ENCODE results near the gene CSTF1. TPM values are rescaled to one million over a fixed set of nuclear protein-coding genes. Genes with fewer than 3 reads are reported as not detected.

Gene CSTF1
- 93.5 and 101 TPM in 2 replicates for total RNA-seq (2014; rRNA removed; shearing (Covaris generic))

DNA sequence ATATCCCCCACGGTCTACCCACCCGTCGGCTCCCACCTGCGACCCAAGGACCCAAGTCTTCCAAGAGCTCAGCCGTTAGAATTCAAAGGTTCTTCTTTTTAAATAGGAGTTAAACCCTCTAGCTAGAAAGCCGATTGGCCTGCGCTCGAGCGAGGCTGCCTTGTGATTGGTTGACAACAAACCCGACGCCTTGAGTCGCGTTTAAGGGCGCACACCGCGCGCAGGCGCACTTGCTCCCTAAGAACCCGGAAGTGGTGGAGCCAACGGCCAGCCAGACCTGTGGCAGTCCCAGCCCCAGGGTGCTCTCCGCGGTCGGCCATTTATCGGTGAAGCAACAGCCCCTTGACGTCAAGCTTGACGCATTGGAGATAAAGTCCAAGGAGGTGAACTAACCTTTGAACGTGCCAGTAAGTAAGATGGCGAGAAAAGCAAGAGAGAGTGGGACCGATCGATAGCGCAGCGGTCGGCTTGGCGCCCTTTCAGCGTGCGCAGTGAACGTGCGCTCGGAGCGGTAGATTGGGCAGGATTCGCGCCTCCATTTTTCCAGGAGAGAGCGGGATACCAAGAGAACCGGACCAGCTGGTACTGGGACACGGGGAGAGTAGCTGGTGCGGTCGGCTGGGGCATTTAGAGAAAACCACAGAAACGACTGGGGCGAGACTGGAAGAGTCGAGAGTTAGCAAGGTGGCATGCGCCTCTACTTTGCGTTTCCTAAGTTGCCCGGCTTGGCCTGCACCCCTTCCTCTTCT lies at the start of gene CSTF1, which contains the start of gene AURKA:
Gene CSTF1, plus strand, starts transcription at position 514 of the 749 bp plus-strand sequence. CDS start 2,908 bp downstream, outside the sequence.
Gene AURKA, minus strand, starts transcription at position 84 of the 749 bp plus-strand sequence. CDS start 4,018 bp downstream, outside the sequence.
- DNase-seq (ENCODE audit: low read depth): peak; percentile 100

DNA sequence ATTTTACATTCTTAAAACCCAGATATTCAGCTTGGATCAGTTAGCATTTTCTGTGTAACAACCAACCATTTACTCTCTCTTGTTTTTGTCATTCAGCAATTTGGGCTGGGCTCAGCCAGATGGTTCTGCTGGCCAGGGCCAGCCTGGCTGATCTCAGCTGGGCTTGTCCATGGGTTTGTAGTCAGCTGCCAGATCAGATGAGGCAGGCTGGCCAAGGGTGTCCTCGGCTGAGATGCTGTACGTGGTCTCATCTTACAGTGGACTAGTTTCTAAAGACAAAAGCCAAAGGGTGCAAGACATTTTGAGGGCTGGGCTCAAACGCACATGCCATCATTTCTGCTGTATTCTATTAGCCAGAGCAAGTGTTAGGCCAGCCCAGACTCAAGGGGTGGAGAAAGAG lies 49.7 kb upstream of the CSTF1 start:
- DNase-seq (ENCODE audit: low read depth): no peak

DNA sequence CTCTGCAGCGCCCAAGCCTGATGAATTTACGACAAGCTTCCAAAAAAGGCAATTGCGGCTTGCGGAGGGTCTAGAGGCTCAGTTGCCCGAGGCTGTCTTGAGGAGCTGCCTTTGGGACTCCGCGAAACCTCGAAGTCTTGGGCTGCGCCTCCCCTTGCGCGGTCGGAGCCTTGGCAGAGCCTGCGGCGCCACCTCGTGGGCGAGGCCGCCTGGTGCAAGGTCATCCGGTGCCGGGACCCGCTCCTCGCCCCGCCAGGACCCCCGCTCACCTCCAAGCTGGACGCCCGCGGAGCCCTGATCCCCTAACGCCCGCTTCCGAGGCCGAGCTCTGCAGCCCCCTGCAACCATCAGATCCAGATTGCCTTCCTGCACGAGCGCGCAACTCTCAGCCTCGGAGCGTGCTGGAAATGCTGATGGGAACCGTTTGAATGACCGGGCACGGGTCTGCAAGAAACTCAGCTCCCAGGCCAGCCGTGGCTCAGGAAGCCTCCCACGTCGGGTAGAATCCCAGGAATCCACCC lies 48.5 kb upstream of the CSTF1 start:
- DNase-seq (ENCODE audit: low read depth): peak; percentile 57

DNA sequence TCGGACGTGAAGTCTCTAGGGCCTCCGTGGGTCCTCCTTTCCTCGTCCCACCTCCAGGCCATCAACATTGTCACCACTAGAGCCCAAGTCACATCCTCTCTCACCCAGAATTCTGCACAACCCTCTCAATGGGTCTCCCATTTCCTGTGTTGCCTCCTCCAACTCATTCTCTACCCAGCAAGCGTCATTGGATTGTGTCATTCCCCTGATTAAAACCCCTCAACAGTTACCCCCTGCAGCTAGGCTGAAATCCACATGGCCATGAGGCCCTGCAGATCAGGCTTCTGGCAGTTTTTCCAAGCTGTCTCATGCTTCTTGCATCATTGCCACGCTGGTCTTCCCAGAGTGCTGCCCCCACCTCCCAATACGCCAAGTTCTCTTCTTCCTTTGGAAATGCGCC lies 46.5 kb upstream of the CSTF1 start:
- no peak for DNase-seq (ENCODE audit: low read depth)

DNA sequence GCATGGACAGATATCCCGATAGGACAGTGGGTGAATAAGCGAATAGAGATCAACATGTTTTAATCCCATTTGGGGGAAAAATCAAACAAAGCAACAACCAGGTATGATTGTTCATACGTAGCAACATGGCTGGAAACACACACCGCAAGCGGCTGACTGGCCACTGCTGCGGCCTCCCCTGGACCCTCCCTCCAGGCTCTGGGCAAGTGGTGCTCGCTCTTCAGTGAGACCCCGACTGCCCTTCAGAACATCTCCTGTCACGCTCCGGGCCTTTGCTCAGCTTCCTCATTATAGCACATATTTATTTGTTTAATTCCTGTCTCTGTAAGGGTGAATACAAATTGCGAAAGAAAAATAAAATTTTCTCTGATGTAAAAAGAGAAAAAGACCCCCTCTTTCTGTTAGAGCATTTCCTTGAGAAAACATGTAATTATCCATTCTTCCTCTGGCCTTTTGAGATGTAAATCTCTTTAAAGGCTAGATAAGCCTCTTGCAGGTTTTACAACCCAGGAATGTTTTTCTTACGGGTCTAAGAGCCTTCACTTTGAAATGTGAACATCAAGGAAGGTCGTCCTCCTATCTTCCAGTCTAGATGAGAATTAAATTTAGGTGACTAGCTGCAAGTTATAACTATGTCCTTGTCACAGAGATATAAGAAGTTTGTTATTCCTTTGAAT lies 44.7 kb upstream of the CSTF1 start:
- no peak for DNase-seq (ENCODE audit: low read depth)

DNA sequence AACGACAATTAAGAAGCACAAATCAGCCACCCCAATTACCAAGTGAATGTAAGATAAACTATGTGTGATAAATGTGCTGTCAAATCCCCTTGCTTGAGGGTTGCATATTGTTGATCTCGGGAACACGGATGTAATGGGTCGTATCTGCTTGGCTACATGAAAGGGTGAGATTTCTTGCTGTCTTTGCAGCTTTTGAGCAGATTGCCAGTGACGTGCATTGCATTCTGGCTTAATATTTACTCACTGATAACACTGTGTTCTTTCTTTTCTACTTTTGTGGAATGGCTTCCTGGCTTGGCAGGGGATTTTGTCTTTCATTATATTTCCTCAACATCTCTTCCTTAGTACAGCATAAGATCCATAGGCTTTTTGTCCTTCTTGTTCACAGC lies 44.1 kb upstream of the CSTF1 start:
- DNase-seq (ENCODE audit: low read depth): no peak

DNA sequence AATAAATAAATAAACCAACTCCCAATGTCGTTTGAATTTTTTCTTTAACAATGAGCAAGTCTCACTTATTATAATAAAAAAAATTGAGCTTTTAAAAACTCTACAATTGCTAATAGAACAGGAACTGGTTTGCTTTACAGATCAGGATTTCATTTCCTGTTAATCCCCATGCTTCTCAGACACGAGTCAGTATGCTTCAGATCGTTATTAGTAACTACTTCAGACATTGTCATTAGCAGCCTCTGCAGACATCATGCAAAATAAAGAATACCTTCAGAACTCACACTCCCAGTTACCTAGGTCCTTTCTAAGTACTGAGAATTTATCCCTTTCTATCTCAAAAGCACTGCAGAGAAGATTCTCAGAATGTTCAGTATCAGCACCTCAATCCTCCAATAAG lies 43.7 kb upstream of the CSTF1 start:
- DNase-seq (ENCODE audit: low read depth): no peak

DNA sequence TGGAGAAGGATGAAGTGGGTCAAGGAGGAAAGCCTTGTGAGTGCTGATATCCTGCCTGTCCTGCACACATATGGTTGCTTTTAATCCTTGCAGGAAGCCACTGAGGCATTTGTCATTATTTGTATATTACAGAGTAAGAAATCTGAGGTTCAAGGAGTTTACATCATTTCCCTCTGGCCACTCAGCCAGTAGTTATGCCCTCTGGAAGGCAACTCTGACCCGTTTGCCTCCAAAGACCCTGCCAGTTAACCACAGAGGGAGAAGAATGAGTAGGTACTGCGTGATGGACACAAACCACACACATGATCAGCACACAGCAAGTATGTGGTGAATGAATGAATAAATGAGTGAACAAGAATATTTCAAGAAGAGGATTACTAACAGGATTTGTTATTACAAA lies 41.6 kb upstream of the CSTF1 start:
- peak; percentile 83 for DNase-seq (ENCODE audit: low read depth)

DNA sequence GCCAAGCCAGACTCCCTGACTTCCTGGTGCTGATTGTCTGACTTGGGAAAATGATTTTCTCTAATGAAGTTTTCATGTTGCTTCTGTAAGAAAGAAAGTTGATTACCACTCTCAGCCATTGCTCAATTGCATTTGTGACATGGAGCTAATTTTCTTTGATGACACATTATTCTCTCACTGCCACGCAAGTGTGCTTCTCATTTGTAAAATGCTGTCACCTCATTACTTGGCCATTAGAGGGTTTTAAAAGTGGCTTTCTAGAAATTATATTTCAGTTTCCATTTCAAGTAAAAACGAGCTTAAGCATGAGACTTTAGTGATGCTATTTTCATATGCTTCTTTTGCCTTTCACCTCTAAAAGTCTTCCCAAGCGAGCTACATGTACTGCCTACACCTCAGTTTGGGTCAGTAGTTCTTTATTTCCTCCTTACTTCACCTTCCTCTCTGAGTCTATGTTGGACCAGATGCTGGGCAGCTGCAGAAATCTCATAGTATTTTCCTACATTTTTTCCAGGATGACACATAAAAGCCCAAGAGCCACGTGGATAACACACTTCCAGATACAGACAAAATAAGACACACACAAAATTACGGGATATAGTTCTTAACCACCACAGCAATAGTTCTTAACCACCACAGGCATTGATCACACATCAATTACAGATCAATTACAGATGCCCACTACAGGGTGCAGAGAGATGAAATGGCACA lies 39.9 kb upstream of the CSTF1 start:
- no peak for DNase-seq (ENCODE audit: low read depth)

DNA sequence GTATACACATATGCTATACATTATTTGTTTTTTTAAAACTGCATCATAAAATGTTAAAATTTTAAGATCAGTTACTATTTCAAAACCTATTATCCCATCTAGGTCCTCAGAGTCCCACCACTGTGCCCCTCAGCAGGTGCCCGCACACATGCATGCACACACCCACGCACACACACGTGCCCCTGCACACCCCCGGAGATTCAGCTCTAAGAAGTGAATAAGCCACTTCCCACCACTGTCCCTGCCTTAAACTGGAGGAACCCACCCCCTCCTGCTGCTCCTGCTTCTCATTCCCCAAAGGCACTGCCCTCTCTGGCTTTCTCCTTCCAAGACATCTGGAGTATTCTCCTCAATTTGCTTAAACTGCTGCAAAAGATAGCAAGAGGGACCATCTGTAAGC lies 39.1 kb upstream of the CSTF1 start:
- no peak for DNase-seq (ENCODE audit: low read depth)

DNA sequence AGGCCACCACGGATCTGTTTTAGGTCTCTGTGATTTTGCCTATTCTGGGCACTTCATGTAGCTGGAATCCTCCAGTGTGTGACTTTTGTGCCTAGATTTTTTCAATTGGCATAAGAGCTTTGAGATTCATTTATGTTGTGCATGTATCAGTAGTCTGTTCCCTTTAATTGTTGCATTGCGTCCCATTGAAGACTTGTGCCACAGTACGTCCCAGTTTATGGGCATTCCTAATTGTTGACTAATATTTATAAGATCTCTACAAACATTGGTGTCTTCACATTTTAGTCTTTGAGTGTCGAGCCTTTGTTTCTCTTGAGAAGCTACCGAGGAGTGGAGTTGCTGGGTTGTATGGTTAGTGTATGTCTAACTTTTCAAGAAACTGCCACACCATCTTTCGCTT lies 34.4 kb upstream of the CSTF1 start:
- peak; percentile 77 for DNase-seq (ENCODE audit: low read depth)

DNA sequence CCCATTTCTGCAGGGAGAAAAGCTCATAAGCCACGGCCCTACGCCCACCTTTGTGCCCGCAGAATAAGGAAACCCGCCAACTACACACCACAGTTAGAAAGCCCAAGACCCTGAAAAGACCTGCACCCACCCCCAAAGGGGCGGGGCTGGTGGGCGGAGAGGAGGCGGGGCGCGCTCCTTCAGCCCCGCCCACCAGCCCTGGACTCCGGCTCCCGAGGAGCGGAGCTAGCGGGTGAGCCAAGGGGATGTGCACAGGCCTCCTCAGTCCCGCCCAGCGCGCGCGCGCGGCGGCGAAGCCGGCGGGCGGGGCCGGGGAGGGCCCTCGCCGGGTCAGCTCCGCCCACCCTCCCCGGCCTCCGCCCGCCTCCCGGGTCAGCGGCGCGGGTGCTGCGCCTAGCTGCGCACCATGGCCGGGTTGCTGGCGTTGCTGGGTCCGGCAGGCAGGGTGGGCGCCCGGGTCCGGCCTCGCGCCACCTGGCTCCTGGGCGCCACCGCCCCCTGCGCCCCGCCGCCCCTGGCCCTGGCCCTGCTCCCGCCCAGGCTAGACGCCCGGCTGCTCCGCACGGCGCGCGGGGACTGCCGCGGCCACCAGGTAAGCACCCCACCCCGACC lies 33.7 kb upstream of the CSTF1 start, which contains the start of gene FAM210B:
Gene FAM210B, plus strand, starts transcription at position 375 of the 612 bp plus-strand sequence. Its CDS starts 32 bp downstream, at position 407.
- DNase-seq (ENCODE audit: low read depth): peak; percentile 92

DNA sequence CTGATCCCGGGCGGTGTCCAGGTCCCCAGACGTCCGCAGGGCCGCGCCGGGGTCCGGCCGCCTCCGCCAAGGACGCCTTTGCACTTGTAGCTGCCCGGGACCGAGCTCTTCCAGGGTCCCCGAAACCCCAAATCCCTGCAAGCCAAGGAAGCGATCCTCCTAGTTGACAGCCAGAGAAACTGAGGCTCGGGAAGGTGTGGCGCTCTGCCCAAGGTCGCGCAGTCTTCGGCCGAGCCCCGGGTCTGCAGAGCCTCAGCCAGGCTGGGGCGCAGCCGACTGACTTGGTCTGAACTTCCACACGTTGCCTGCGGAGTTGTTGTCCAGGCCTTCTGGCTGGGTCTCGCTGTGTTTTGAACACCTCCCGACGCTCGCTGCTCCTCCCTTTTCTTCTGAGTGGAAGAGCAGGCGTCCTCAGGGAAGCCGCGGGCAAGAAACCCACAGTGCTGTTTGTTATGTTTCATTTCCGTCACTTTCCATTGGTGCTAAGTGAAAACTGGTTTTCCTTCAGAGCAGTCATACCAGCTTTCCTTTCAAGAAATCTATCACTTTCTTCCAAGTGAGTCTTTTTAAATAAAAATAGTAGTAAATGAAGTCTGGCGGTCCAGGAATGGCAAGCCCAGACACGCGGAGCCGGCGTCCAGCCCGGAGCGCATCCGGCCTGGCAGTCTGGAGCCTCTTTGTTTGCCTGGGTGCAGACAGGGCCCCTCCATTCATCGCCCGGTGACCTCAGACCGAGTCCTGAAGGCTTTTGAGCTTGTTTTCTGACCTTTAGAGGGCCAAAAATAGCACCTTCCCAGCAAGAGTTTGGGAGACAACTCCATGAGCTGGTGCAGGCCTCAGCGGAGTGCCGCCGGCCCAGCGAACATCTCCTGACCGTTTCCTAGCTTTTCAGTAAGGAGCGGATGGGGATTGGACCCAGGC lies 33.0 kb upstream of the CSTF1 start:
- DNase-seq (ENCODE audit: low read depth): peak; percentile 81

DNA sequence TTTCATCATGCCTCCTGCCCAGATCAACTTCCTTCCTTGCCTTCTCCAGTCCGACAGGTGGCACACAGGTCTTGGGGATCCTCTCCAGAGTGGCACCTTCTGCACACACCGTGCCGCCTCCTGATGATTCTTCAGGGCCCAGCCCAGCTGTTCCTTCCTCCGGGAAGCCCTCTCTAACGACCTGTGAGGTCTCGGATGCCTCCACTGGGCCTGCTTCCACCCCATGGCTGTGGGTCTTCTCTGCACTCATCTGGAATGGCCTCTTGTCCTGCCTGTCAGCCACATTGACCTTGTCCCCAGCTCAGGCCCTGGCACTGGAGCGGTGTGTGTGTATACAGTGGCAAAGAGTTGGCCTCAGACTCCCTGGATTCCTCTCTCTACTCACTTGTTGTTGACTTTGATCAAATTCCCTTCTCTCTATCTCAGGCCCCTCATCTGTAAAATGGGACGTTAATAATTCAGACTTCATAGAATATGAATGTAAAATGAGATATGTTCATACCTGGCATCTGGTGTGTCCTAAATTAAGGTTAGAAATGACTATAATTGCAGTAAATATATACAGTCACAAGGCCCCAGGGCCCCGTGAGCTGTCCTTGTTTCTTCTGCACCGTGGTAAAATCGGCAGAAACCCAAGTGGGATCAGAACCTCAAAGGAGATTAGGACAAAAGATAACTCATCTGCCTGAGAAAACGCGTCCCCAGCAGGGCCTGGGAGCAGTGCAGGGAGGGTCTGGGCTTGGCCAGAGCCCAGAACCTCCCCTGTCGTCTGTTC lies 32.1 kb upstream of the CSTF1 start:
- no peak for DNase-seq (ENCODE audit: low read depth)

DNA sequence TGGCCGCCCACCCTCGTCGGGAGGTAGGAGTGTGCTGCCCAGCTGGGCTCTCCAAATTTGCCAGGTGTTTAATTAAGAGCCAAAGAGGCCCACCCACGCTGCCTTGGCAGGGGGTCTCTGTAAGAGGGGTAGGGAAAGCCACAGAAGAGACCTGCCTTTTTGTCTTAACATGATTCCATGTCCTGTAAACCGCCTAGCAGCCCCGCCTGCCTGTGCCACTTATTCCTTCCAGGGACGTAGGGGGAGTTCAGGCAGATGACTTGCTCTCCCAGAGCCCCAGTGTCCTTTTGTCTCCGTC lies 31.6 kb upstream of the CSTF1 start:
- no peak for DNase-seq (ENCODE audit: low read depth)

DNA sequence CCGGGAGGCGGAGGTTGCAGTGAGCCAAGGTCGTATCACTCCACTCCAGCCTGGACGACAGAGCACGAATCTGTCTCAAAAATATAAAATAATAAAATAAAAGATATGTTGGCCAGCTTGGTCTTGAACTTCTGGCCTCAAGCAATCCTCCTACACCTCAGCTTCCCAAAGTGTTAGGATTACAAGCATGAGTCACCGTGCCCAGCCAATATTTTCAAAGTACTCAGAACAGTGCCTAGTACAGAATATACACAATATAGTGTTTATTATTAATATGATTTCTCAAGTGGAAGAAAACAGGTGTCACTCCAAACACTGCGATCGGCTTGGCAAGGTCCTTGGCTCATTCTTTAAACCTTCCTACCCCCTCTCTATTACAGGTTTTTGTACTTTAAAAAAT lies 30.5 kb upstream of the CSTF1 start:
- DNase-seq (ENCODE audit: low read depth): peak; percentile 17

DNA sequence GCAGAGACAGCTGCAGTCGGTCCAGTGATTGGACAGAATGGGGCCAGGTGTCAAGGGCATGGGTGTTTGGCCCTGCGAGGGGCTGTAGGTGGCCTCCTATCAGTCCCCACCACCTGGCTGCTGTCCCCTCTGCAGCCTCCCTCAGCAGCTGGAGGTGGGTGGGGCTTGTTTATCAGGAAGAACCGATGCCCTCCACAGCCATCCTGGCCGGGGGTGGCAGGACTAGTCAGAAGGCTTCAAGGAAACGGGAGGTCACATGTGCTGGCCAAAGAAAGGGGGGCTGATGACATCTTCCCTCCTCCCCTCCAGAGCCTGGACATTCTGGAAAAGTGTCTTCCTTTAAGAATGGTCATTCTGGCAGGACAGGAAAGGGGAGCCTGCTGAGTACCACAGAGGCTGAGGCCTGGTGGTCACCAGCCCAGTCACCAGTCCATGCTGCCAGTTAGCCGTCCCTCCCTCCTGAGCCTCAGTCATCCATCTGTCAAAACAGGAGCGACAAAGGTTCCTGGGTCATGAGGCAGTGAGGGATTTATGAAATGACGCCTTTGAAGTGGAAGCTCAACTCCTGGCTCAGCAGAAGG lies 29.5 kb upstream of the CSTF1 start:
- DNase-seq (ENCODE audit: low read depth): no peak

DNA sequence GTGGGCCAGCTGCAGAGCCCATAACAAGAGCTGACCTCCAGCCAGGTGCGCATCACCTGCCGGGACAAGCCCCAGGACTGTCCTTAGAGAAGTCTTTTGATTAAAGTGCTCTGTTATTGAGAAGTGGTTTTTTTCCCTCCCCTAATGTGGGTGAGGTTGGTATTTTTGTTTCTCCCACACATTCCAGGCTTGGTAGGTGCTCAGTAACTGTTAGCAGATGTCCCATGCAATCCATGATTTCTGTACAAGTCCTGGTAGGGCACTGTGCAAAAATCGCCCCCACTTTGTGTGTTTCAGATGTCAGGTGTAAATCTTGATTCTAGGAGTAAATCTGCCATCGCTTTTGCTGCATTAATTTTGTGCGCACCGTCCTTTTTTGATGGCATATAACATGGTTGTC lies 29.0 kb upstream of the CSTF1 start:
- DNase-seq (ENCODE audit: low read depth): no peak

DNA sequence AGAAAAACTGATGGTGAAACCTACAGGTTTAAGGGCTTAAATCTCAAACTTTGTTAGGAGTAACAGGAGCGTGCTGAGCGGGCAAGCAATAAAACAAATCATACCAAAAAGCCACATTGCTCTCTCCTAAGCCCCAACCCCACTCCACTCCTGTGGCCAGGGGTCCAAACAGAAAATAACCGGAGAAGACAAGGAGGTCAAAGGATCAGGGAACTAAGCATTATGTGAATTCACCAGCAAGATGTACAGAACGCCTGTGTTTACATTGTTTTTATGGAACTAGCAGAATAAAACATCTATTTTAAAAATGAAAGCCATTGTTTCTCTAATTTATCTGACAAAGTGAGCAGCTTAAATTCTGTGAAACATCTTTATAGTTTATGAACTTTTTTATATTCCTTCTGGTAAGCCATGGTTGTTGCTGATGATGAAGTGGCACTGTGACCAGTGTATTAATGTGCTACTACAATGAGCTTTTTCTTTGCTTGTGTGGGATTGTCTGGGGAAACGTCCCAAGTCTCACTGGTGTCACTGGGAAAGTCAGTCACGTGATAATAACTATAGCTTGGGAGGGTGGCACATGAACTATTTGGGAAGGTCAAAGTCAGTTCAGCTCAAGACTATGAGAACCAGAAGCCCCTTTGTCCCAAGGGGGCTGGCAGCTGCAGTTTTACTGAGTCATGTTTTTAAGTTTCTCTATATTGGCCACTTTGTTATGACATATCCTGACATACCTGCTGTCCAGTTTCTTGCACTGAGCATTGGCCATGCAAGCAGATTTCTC lies 23.9 kb upstream of the CSTF1 start:
- DNase-seq (ENCODE audit: low read depth): no peak

All from M059J (cell line).